A549 (cell line): Measurements from ENCODE around the gene PRRT3. TPM values are rescaled to one million over a fixed set of nuclear protein-coding genes. Genes with fewer than 3 reads are reported as not detected.

ENCODE experiments used
- ATAC-seq, 2 experiments: fragments of 200-7000 bp in 1 of 2; fragments of >200 bp in 1 of 2; cut with Nextera tagmentation in 1 of 2; cut with Tn5 transposase in 1 of 2; 3 replicates each; pipeline versions ENCODE4 v1.8.0 to v1.9.1; 2018 to 2020; ENCODE audit warnings: mild to moderate bottlenecking in 1 of 2, moderate library complexity in 1 of 2
- CTCF ChIA-PET: fragments of 300-600 bp; sonication (Branson Sonifier 250); formaldehyde crosslinking; extraction: SDS; loops from one replicate; lab custom pipeline; 2021; ENCODE audit warnings: antibody characterized with exemption, inconsistent platforms; lab: Yijun Ruan, JAX
- POLR2A ChIA-PET: fragments of 350-600 bp; formaldehyde crosslinking; extraction: SDS; loops from one replicate; lab custom pipeline; 2021; ENCODE audit warnings: antibody characterized with exemption, inconsistent platforms; lab: Yijun Ruan, JAX
- DNase-seq, 2 experiments: peaks; one replicate each; pipeline versions ENCODE4 v3.0.0 to v3.0.0-alpha.2; 2011 to 2016; ENCODE audit warnings: low read depth in 1 of 2, low spot score in 1 of 2
- FAIRE-seq: peaks from 2 replicates; lab custom pipeline; 2011; peaks lifted over from hg19 to GRCh38; lab: Jason Lieb, UNC
- H3K27ac ChIP-seq, 2 experiments: fragments of >200 bp; sonication (Bioruptor Twin); formaldehyde crosslinking; 3 replicates each; pipeline ENCODE4 v1.5.1; 2016 to 2017
- H3K4me1 ChIP-seq: fragments of >200 bp; sonication (Bioruptor Twin); formaldehyde crosslinking; 3 replicates; pipeline ENCODE4 v1.6.1; 2016
- H3K4me2 ChIP-seq: fragments of >200 bp; sonication (Bioruptor Twin); formaldehyde crosslinking; 3 replicates; pipeline ENCODE4 v1.6.1; 2016
- H3K4me3 ChIP-seq: fragments of >200 bp; sonication (Bioruptor Twin); formaldehyde crosslinking; 3 replicates; pipeline ENCODE4 v1.5.1; 2016
- H3K9me3 ChIP-seq: fragments of >200 bp; sonication (Bioruptor Twin); formaldehyde crosslinking; 3 replicates; pipeline ENCODE4 v1.6.1; 2016
- CBX2 ChIP-seq: fragments of 200-600 bp; sonication (generic); IDR thresholded peaks from 2 replicates; pipeline ENCODE4 v1.6.1; 2016; ENCODE audit warnings: low read depth, mild to moderate bottlenecking, borderline replicate concordance
- CBX8 ChIP-seq: fragments of 200-600 bp; sonication (generic); IDR thresholded peaks from 2 replicates; pipeline ENCODE4 v1.6.1; 2016
- CEBPB ChIP-seq, 2 experiments: fragments of >200 bp in 1 of 2; sonication (Bioruptor Twin) in 1 of 2; formaldehyde crosslinking in 1 of 2; IDR thresholded peaks; 2 replicates each; pipeline ENCODE4 v1.6.1; 2012 to 2016
- CHD2 ChIP-seq: fragments of 150-350 bp; IDR thresholded peaks from 2 replicates; pipeline ENCODE4 v1.6.1; 2014; ENCODE audit warnings: low read length; ENCODE audit not compliant: partially characterized antibody
- CHD4 ChIP-seq: fragments of 200-600 bp; sonication (generic); IDR thresholded peaks from 2 replicates; pipeline ENCODE4 v1.6.1; 2016; ENCODE audit warnings: antibody characterized with exemption, mild to moderate bottlenecking, borderline replicate concordance
- EP300 ChIP-seq, 2 experiments: fragments of >200 bp; sonication (Bioruptor Twin); formaldehyde crosslinking; IDR thresholded peaks; 2 replicates in 1 of 2; 3 replicates in 1 of 2; pipeline ENCODE4 v1.6.1; 2016 to 2017
- ESRRA ChIP-seq: fragments of 150-350 bp; IDR thresholded peaks from 2 replicates; pipeline ENCODE4 v1.6.1; 2014; ENCODE audit warnings: mild to moderate bottlenecking, low read length, borderline replicate concordance
- FOXS1 ChIP-seq: fragments of 250-450 bp; sonication (Bioruptor Pico); IDR thresholded peaks from 2 replicates; pipeline ENCODE4 v1.5.0; 2020; ENCODE audit warnings: mild to moderate bottlenecking, moderate library complexity
- HOXA7 ChIP-seq: fragments of 250-450 bp; sonication (Bioruptor Pico); IDR thresholded peaks from 2 replicates; pipeline ENCODE4 v1.5.0; 2020; ENCODE audit warnings: mild to moderate bottlenecking, moderate library complexity
- HOXB13 ChIP-seq: fragments of 250-450 bp; sonication (Bioruptor Pico); IDR thresholded peaks from 2 replicates; pipeline ENCODE4 v1.5.0; 2020; ENCODE audit warnings: low read depth, mild to moderate bottlenecking, moderate library complexity
- JUNB ChIP-seq: fragments of >200 bp; sonication (Bioruptor Twin); formaldehyde crosslinking; IDR thresholded peaks from 2 replicates; pipeline ENCODE4 v1.6.1; 2016
- KDM5A ChIP-seq: fragments of 200-600 bp; sonication (generic); IDR thresholded peaks from 2 replicates; pipeline ENCODE4 v1.6.1; 2016; ENCODE audit warnings: antibody characterized with exemption, mild to moderate bottlenecking
- MYC ChIP-seq: IDR thresholded peaks from 2 replicates; pipeline ENCODE4 v1.6.1; 2012; ENCODE audit warnings: mild to moderate bottlenecking, inconsistent platforms, low read length, improper control_type of control experiment, borderline replicate concordance
- NFE2L2 ChIP-seq: fragments of 150-350 bp; conservative IDR thresholded peaks from 2 replicates; pipeline ENCODE4 v1.6.1; 2014; ENCODE audit warnings: low read length
- RARB ChIP-seq: fragments of 250-450 bp; sonication (Bioruptor Pico); IDR thresholded peaks from 2 replicates; pipeline ENCODE4 v1.8.0; 2021; ENCODE audit warnings: mild to moderate bottlenecking, moderate library complexity
- RFX5 ChIP-seq: fragments of 450-650 bp; IDR thresholded peaks from 2 replicates; pipeline ENCODE4 v1.7.1; 2014; ENCODE audit warnings: antibody characterized with exemption, mild to moderate bottlenecking, moderate library complexity
- SMC3 ChIP-seq: fragments of >200 bp; sonication (Bioruptor Twin); formaldehyde crosslinking; IDR thresholded peaks from 3 replicates; pipeline ENCODE4 v1.6.1; 2018; ENCODE audit warnings: inconsistent platforms
- TFCP2L1 ChIP-seq: fragments of 250-450 bp; sonication (Bioruptor Pico); IDR thresholded peaks from 2 replicates; pipeline ENCODE4 v1.5.0; 2021; ENCODE audit warnings: mild to moderate bottlenecking
- ZFP36 ChIP-seq: fragments of 450-650 bp; IDR thresholded peaks from 2 replicates; pipeline ENCODE4 v1.6.1; 2014; ENCODE audit warnings: borderline replicate concordance; ENCODE audit not compliant: partially characterized antibody
- ZNF302 ChIP-seq: fragments of 250-450 bp; sonication (Bioruptor Pico); IDR thresholded peaks from 2 replicates; pipeline ENCODE4 v1.9.0; 2021; ENCODE audit warnings: inconsistent platforms, mild to moderate bottlenecking, moderate library complexity
- ZSCAN20 ChIP-seq: fragments of 250-450 bp; sonication (Bioruptor Pico); IDR thresholded peaks from 2 replicates; pipeline ENCODE4 v1.8.0; 2022; ENCODE audit warnings: mild to moderate bottlenecking, moderate library complexity
- WGBS: methylation state at CpG from one replicate; pipeline ENCODE4 v1.1.6; 2017; ENCODE audit errors: missing lambda C conversion rate; 5-methylcytosine and 5-hydroxymethylcytosine counted together
- polyA plus RNA-seq, 4 experiments: library from polyadenylated mRNA; depleted of rRNA in 3 of 4; stranded (reverse); fragments of >200 nt; fragmentation: RNase III in 1 of 4; extraction: RNeasy Plus Mini Kit Qiagen cat#74134 plus additional on column Dnase treatment in 1 of 4; gene quantifications; 2 replicates in 3 of 4; 3 replicates in 1 of 4; pipeline ENCODE4 v1.2.3, GENCODE V29; 2011 to 2017
- TF ChIP-seq, protein P1 (sequence below): fragments of 200-600 bp; sonication (generic); IDR thresholded peaks from 2 replicates; pipeline ENCODE4 v1.6.1; 2016; ENCODE audit warnings: antibody characterized with exemption, mild to moderate bottlenecking, moderate library complexity
- TF ChIP-seq, protein P2 (sequence below): IDR thresholded peaks from 2 replicates; pipeline ENCODE4 v1.6.1; 2012; ENCODE audit warnings: low read depth, borderline replicate concordance
- TF ChIP-seq, protein P3 (sequence below): fragments of 150-350 bp; IDR thresholded peaks from 2 replicates; pipeline ENCODE4 v1.6.1; 2014; ENCODE audit warnings: low read depth, mild to moderate bottlenecking, low read length
- TF ChIP-seq, protein P4 (sequence below): fragments of 250-450 bp; sonication (Bioruptor Pico); IDR thresholded peaks from 2 replicates; pipeline ENCODE4 v1.5.0; 2021; ENCODE audit warnings: mild to moderate bottlenecking, moderate library complexity, borderline replicate concordance
- TF ChIP-seq, protein P5 (sequence below): fragments of 450-650 bp; IDR thresholded peaks from 2 replicates; pipeline ENCODE4 v1.6.1; 2014; ENCODE audit warnings: antibody characterized with exemption
- TF ChIP-seq, protein P6 (sequence below): IDR thresholded peaks from 2 replicates; pipeline ENCODE4 v1.6.1; 2012
- TF ChIP-seq, protein P7 (sequence below): fragments of >200 bp; sonication (Bioruptor Twin); formaldehyde crosslinking; IDR thresholded peaks from 3 replicates; pipeline ENCODE4 v1.6.1; 2016

The PRRT3 gene
- polyA plus RNA-seq, 2 of the 4 experiments (the other 2 are of a cell fraction): 0.53 to 1.1 TPM

DNA sequence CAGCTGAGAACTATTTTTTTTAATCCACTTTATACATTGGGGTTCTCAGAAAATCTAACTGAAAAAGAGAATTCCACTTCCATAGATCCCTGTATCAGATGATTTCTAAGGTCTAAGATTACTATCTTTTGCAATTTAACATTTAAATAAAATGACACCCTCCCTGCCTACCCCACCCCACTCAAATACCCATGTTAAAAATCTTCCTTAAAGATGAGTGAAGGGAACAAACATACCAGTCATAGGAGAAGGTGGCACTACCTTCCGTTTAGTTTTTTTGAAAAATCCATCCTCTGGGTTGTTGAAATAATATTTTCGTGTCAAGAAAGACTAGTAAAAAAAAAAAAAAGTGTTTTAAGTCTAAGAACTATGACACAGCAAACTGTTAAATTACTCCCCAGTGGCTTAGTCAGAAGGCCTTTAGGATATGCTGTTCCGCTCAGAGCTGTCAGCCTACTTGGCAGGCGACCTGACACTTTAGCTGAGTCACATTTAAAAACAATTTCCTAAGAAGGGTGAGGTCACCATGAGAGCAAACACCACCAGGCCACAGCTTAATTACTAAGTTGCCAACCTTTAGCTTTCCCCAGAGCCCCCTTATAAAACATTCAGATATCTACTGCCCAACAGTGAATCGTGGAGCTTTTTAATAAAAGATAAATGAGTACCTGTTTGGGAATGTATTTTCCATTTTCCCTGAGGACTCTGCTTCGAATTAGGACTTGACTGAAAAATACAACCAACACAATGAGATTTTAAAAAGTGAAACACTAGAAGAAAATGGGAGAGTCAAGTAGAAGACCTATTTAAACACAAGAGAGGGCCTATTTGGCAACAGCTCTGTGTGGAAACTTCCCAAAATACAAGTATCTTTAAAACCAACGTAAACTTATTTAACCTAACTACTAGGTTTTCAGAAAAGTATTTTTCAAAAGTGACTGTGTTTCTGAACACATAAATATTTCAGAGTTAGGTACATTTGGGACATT is 24.8 kb upstream of the PRRT3 start:
- no peak for FAIRE-seq
- WGBS: 6% methylated on average over 7 of the region's 7 CpGs
- TF ChIP-seq ZSCAN20 (CRISPR knock-in tag): no peak
- no peak for TF ChIP-seq CBX8
- TF ChIP-seq, protein P1, sequence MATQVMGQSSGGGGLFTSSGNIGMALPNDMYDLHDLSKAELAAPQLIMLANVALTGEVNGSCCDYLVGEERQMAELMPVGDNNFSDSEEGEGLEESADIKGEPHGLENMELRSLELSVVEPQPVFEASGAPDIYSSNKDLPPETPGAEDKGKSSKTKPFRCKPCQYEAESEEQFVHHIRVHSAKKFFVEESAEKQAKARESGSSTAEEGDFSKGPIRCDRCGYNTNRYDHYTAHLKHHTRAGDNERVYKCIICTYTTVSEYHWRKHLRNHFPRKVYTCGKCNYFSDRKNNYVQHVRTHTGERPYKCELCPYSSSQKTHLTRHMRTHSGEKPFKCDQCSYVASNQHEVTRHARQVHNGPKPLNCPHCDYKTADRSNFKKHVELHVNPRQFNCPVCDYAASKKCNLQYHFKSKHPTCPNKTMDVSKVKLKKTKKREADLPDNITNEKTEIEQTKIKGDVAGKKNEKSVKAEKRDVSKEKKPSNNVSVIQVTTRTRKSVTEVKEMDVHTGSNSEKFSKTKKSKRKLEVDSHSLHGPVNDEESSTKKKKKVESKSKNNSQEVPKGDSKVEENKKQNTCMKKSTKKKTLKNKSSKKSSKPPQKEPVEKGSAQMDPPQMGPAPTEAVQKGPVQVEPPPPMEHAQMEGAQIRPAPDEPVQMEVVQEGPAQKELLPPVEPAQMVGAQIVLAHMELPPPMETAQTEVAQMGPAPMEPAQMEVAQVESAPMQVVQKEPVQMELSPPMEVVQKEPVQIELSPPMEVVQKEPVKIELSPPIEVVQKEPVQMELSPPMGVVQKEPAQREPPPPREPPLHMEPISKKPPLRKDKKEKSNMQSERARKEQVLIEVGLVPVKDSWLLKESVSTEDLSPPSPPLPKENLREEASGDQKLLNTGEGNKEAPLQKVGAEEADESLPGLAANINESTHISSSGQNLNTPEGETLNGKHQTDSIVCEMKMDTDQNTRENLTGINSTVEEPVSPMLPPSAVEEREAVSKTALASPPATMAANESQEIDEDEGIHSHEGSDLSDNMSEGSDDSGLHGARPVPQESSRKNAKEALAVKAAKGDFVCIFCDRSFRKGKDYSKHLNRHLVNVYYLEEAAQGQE: no peak
- TF ChIP-seq HOXA7 (CRISPR knock-in tag): no peak
- TF ChIP-seq, protein P2, sequence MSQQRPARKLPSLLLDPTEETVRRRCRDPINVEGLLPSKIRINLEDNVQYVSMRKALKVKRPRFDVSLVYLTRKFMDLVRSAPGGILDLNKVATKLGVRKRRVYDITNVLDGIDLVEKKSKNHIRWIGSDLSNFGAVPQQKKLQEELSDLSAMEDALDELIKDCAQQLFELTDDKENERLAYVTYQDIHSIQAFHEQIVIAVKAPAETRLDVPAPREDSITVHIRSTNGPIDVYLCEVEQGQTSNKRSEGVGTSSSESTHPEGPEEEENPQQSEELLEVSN: no peak
- TF ChIP-seq, protein P3, sequence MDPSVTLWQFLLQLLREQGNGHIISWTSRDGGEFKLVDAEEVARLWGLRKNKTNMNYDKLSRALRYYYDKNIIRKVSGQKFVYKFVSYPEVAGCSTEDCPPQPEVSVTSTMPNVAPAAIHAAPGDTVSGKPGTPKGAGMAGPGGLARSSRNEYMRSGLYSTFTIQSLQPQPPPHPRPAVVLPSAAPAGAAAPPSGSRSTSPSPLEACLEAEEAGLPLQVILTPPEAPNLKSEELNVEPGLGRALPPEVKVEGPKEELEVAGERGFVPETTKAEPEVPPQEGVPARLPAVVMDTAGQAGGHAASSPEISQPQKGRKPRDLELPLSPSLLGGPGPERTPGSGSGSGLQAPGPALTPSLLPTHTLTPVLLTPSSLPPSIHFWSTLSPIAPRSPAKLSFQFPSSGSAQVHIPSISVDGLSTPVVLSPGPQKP: no peak
- peak; percentile 86; the same call in 1 of the 2 replicates for TF ChIP-seq NFE2L2
- TF ChIP-seq ZNF302 (CRISPR knock-in tag): no peak
- no peak for TF ChIP-seq FOXS1 (CRISPR knock-in tag)
- TF ChIP-seq, protein P4, sequence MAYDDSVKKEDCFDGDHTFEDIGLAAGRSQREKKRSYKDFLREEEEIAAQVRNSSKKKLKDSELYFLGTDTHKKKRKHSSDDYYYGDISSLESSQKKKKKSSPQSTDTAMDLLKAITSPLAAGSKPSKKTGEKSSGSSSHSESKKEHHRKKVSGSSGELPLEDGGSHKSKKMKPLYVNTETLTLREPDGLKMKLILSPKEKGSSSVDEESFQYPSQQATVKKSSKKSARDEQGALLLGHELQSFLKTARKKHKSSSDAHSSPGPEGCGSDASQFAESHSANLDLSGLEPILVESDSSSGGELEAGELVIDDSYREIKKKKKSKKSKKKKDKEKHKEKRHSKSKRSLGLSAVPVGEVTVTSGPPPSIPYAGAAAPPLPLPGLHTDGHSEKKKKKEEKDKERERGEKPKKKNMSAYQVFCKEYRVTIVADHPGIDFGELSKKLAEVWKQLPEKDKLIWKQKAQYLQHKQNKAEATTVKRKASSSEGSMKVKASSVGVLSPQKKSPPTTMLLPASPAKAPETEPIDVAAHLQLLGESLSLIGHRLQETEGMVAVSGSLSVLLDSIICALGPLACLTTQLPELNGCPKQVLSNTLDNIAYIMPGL (CRISPR knock-in tag): no peak
- TF ChIP-seq EP300 (IDR thresholded peaks at IDR 0.05): peak in 1 of 2 experiments; percentile 59; a peak in 1 of 5 replicates
- no peak for TF ChIP-seq HOXB13
- no peak for TF ChIP-seq ESRRA
- TF ChIP-seq, protein P5, sequence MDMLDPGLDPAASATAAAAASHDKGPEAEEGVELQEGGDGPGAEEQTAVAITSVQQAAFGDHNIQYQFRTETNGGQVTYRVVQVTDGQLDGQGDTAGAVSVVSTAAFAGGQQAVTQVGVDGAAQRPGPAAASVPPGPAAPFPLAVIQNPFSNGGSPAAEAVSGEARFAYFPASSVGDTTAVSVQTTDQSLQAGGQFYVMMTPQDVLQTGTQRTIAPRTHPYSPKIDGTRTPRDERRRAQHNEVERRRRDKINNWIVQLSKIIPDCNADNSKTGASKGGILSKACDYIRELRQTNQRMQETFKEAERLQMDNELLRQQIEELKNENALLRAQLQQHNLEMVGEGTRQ: no peak
- TF ChIP-seq CBX2: no peak
- no peak for TF ChIP-seq MYC
- TF ChIP-seq SMC3: no peak
- no peak for TF ChIP-seq RARB (CRISPR knock-in tag)
- TF ChIP-seq TFCP2L1: no peak
- no peak for TF ChIP-seq CHD4
- TF ChIP-seq KDM5A: no peak
- TF ChIP-seq RFX5: no peak
- TF ChIP-seq CHD2: no peak
- TF ChIP-seq ZFP36: no peak
- TF ChIP-seq, protein P6, sequence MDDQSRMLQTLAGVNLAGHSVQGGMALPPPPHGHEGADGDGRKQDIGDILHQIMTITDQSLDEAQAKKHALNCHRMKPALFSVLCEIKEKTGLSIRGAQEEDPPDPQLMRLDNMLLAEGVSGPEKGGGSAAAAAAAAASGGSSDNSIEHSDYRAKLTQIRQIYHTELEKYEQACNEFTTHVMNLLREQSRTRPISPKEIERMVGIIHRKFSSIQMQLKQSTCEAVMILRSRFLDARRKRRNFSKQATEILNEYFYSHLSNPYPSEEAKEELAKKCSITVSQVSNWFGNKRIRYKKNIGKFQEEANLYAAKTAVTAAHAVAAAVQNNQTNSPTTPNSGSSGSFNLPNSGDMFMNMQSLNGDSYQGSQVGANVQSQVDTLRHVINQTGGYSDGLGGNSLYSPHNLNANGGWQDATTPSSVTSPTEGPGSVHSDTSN: no peak
- TF ChIP-seq, protein P7, sequence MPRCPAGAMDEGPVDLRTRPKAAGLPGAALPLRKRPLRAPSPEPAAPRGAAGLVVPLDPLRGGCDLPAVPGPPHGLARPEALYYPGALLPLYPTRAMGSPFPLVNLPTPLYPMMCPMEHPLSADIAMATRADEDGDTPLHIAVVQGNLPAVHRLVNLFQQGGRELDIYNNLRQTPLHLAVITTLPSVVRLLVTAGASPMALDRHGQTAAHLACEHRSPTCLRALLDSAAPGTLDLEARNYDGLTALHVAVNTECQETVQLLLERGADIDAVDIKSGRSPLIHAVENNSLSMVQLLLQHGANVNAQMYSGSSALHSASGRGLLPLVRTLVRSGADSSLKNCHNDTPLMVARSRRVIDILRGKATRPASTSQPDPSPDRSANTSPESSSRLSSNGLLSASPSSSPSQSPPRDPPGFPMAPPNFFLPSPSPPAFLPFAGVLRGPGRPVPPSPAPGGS: no peak
- peak; percentile 80 for TF ChIP-seq JUNB
- TF ChIP-seq CEBPB (IDR thresholded peaks at IDR 0.05): peak; percentile 29 to 85; a peak in 2 of 4 replicates

More for the DNA sequence above, 24.8 kb upstream of the PRRT3 start:
- H3K4me2 ChIP-seq: peak overlapping the region; percentile 49
- H3K9me3 ChIP-seq: no peaks in the 10 kb centered on the region
- peak overlapping the region; percentile 79 to 83 for H3K27ac ChIP-seq
- DNase-seq: peak; percentile 63 to 93
- peak; percentile 95 to 97 for ATAC-seq
- ChIA-PET CTCF (interaction anchor here (0.5 to 4.7 kb wide), 5 partner anchors 9 to 100 kb away, joined by 3 to 26 read pairs (median 3); partner anchors contain the start of gene FANCD2), POLR2A (interaction anchor here (0.6 to 2.1 kb wide), 5 partner anchors 10 to 92 kb away, joined by 3 to 9 read pairs (median 3); partner anchors contain the start of genes CRELD1 and EMC3)
- peak overlapping the region; percentile 11; the same call in 2 of the 3 replicates for H3K4me3 ChIP-seq
- peaks cover 35% of the 10 kb centered on the region for H3K4me1 ChIP-seq
